GM18861 (cell line): Measurements from ENCODE around the gene ANKIB1.
"Not testable (repeated sequence)": the region's sequence is repeated elsewhere in the genome, so short reads cannot be mapped to it uniquely, and the experiment has no call there.

Experiments used
- ATAC-seq: cut with Tn5 transposase; IDR thresholded peaks from one replicate; pipeline ENCODE4 v1.9.1; 2021; ENCODE audit not compliant: unreplicated experiment

Gene ANKIB1

GRCh38 chr7:92325858-92326257 is 80.1 kb downstream of the ANKIB1 start:
- ATAC-seq, result no peak

GRCh38 chr7:92330835-92331438 is 85.2 kb downstream of the ANKIB1 start:
- ATAC-seq, result no peak

- no peak for ATAC-seq
Measured at GRCh38 chr7:92331508-92331907, 85.7 kb downstream of the ANKIB1 start.

GRCh38 chr7:92332782-92333181 is 87.0 kb downstream of the ANKIB1 start:
- ATAC-seq, result no peak

- ATAC-seq, result no peak
Measured at GRCh38 chr7:92333866-92334265, 88.1 kb downstream of the ANKIB1 start.

- no peak for ATAC-seq
Measured at GRCh38 chr7:92335574-92335973, 89.8 kb downstream of the ANKIB1 start.

GRCh38 chr7:92336662-92337340 is 91.0 kb downstream of the ANKIB1 start:
- ATAC-seq, result no peak

GRCh38 chr7:92340016-92340415 is 94.2 kb downstream of the ANKIB1 start:
- ATAC-seq, result no peak

GRCh38 chr7:92343714-92344113 is 97.9 kb downstream of the ANKIB1 start:
- ATAC-seq, result no peak

GRCh38 chr7:92352009-92352408 is 106.2 kb downstream of the ANKIB1 start:
- no peak for ATAC-seq

- ATAC-seq, result no peak
Measured at GRCh38 chr7:92354214-92354613, 108.4 kb downstream of the ANKIB1 start.

- no peak for ATAC-seq
Measured at GRCh38 chr7:92356406-92356805, 110.6 kb downstream of the ANKIB1 start.

GRCh38 chr7:92357260-92357659 is 111.5 kb downstream of the ANKIB1 start:
- no peak for ATAC-seq

GRCh38 chr7:92359179-92359578 is 113.4 kb downstream of the ANKIB1 start:
- ATAC-seq, result not testable (repeated sequence)

- no peak for ATAC-seq
Measured at GRCh38 chr7:92359801-92360200, 114.0 kb downstream of the ANKIB1 start.

GRCh38 chr7:92360387-92360786 is 114.6 kb downstream of the ANKIB1 start:
- ATAC-seq, result no peak

- no peak for ATAC-seq
Measured at GRCh38 chr7:92362131-92362530, 116.4 kb downstream of the ANKIB1 start.

GRCh38 chr7:92366730-92367129 is 121.0 kb downstream of the ANKIB1 start:
- ATAC-seq, result no peak

GRCh38 chr7:92368741-92369140 is 123.0 kb downstream of the ANKIB1 start:
- no peak for ATAC-seq

- ATAC-seq, result no peak
Measured at GRCh38 chr7:92375013-92375412, 129.2 kb downstream of the ANKIB1 start.

- no peak for ATAC-seq
Measured at GRCh38 chr7:92391071-92391470, 145.3 kb downstream of the ANKIB1 start.

GRCh38 chr7:92397542-92397941 is 151.8 kb downstream of the ANKIB1 start:
- ATAC-seq, result no peak

- ATAC-seq, result no peak
Measured at GRCh38 chr7:92400013-92400412, 154.2 kb downstream of the ANKIB1 start.
